HG03520 (cell line): Measurements from ENCODE around the gene KSR2.
"Not testable (repeated sequence)": the region's sequence is repeated elsewhere in the genome, so short reads cannot be mapped to it uniquely, and the experiment has no call there.

Experiments used
- ATAC-seq: cut with Tn5 transposase; IDR thresholded peaks from one replicate; pipeline ENCODE4 v1.9.1; 2021; ENCODE audit warnings: mild to moderate bottlenecking, moderate library complexity; ENCODE audit not compliant: unreplicated experiment

The KSR2 gene

GRCh38 chr12:117768860-117769259 is 199.9 kb downstream of the KSR2 start:
- ATAC-seq, result no peak

GRCh38 chr12:117766008-117766407 is 202.8 kb downstream of the KSR2 start:
- no peak for ATAC-seq

- ATAC-seq, result no peak
These were observed 206.6 kb downstream of the KSR2 start for GRCh38 chr12:117762143-117762542.

GRCh38 chr12:117761528-117762100 is 207.2 kb downstream of the KSR2 start:
- no peak for ATAC-seq

GRCh38 chr12:117760990-117761389 is 207.8 kb downstream of the KSR2 start:
- ATAC-seq, result no peak

- ATAC-seq, result no peak
These were observed 218.1 kb downstream of the KSR2 start for GRCh38 chr12:117750657-117751056.

- ATAC-seq, result no peak
These were observed 219.4 kb downstream of the KSR2 start for GRCh38 chr12:117749431-117749830.

- ATAC-seq, result not testable (repeated sequence)
These were observed 222.4 kb downstream of the KSR2 start for GRCh38 chr12:117746358-117746757.

GRCh38 chr12:117744418-117744817 is 224.4 kb downstream of the KSR2 start:
- ATAC-seq, result no peak

- ATAC-seq, result no peak
These were observed 225.0 kb downstream of the KSR2 start for GRCh38 chr12:117743761-117744160.

GRCh38 chr12:117742721-117743120 is 226.1 kb downstream of the KSR2 start:
- no peak for ATAC-seq

GRCh38 chr12:117738233-117738632 is 230.6 kb downstream of the KSR2 start:
- no peak for ATAC-seq

GRCh38 chr12:117733549-117733805 is 235.3 kb downstream of the KSR2 start:
- ATAC-seq, result no peak

- no peak for ATAC-seq
These were observed 235.8 kb downstream of the KSR2 start for GRCh38 chr12:117732761-117733548.

GRCh38 chr12:117731131-117731530 is 237.7 kb downstream of the KSR2 start:
- not testable (repeated sequence) for ATAC-seq

- ATAC-seq, result no peak
These were observed 241.5 kb downstream of the KSR2 start for GRCh38 chr12:117727301-117727700.

- no peak for ATAC-seq
These were observed 244.2 kb downstream of the KSR2 start for GRCh38 chr12:117724543-117724942.

- no peak for ATAC-seq
These were observed 250.2 kb downstream of the KSR2 start for GRCh38 chr12:117718559-117718958.

GRCh38 chr12:117718141-117718540 is 250.6 kb downstream of the KSR2 start:
- no peak for ATAC-seq

- ATAC-seq, result no peak
These were observed 254.6 kb downstream of the KSR2 start for GRCh38 chr12:117714203-117714602.

GRCh38 chr12:117710121-117710520 is 258.7 kb downstream of the KSR2 start:
- no peak for ATAC-seq

GRCh38 chr12:117707861-117708260 is 260.9 kb downstream of the KSR2 start:
- no peak for ATAC-seq

GRCh38 chr12:117703584-117703983 is 265.2 kb downstream of the KSR2 start:
- ATAC-seq, result no peak
